H9 (cell line): ENCODE results near the gene KLHL15. TPM values are rescaled to one million over a fixed set of nuclear protein-coding genes. Genes with fewer than 3 reads are reported as not detected.

Source experiments
- DNase-seq: peaks from one replicate; pipeline ENCODE4 v3.0.0-alpha.2; 2017
- H2AFZ ChIP-seq: one replicate; pipeline ENCODE4 v1.6.1; 2013; ENCODE audit warnings: mild to moderate bottlenecking, low read length, control low read depth, moderate library complexity
- H2AK5ac ChIP-seq: 2 replicates; pipeline ENCODE4 v1.6.1; 2013; ENCODE audit warnings: low read length, control low read depth, mixed read lengths; ENCODE audit not compliant: insufficient read length
- H2BK120ac ChIP-seq: one replicate; pipeline ENCODE4 v1.6.1; 2013; ENCODE audit warnings: low read depth, mild to moderate bottlenecking, low read length, control low read depth, inconsistent platforms; ENCODE audit not compliant: poor library complexity, severe bottlenecking
- H2BK12ac ChIP-seq: 2 replicates; pipeline ENCODE4 v1.6.1; 2013; ENCODE audit warnings: low read length, control low read depth, mixed read lengths, low read depth; ENCODE audit not compliant: insufficient read length
- H2BK15ac ChIP-seq: 2 replicates; pipeline ENCODE4 v1.6.1; 2013; ENCODE audit warnings: low read depth, low read length, control low read depth
- H2BK20ac ChIP-seq: one replicate; pipeline ENCODE4 v1.6.1; 2013; ENCODE audit warnings: low read depth, mild to moderate bottlenecking, low read length, control low read depth, inconsistent platforms; ENCODE audit not compliant: poor library complexity, severe bottlenecking
- H2BK5ac ChIP-seq: 2 replicates; pipeline ENCODE4 v1.6.1; 2013; ENCODE audit warnings: low read length, control low read depth, mixed read lengths; ENCODE audit not compliant: insufficient read length
- H3K14ac ChIP-seq: 2 replicates; pipeline ENCODE4 v1.6.1; 2013; ENCODE audit warnings: low read length, control low read depth; ENCODE audit not compliant: insufficient read depth
- H3K18ac ChIP-seq: 2 replicates; pipeline ENCODE4 v1.6.1; 2013; ENCODE audit warnings: low read depth, mild to moderate bottlenecking, mixed read lengths, low read length, control low read depth; ENCODE audit not compliant: insufficient read length
- H3K23ac ChIP-seq: 2 replicates; pipeline ENCODE4 v1.6.1; 2013; ENCODE audit warnings: low read length, control low read depth, mixed read lengths, low read depth; ENCODE audit not compliant: insufficient read length
- H3K23me2 ChIP-seq: 2 replicates; pipeline ENCODE4 v1.6.1; 2013; ENCODE audit warnings: low read depth, mild to moderate bottlenecking, mixed read lengths, low read length, control low read depth; ENCODE audit not compliant: insufficient read length, poor library complexity, severe bottlenecking
- H3K27ac ChIP-seq: 2 replicates; pipeline ENCODE4 v1.5.1; 2013; ENCODE audit warnings: low read length, control low read depth, mixed read lengths, low read depth; ENCODE audit not compliant: insufficient read length
- H3K27me3 ChIP-seq: 2 replicates; pipeline ENCODE4 v1.6.1; 2013; ENCODE audit warnings: low read length, control low read depth, inconsistent platforms; ENCODE audit not compliant: insufficient read depth
- H3K4ac ChIP-seq: 2 replicates; pipeline ENCODE4 v1.6.1; 2013; ENCODE audit warnings: low read depth, mild to moderate bottlenecking, control low read depth, inconsistent platforms, low read length, moderate library complexity
- H3K4me1 ChIP-seq: 2 replicates; pipeline ENCODE4 v1.6.1; 2013; ENCODE audit warnings: low read length, control low read depth, inconsistent platforms; ENCODE audit not compliant: insufficient read depth
- H3K4me2 ChIP-seq: 2 replicates; pipeline ENCODE4 v1.6.1; 2013; ENCODE audit warnings: low read length, control low read depth, mixed read lengths; ENCODE audit not compliant: insufficient read length, insufficient read depth
- H3K56ac ChIP-seq: 2 replicates; pipeline ENCODE4 v1.6.1; 2013; ENCODE audit warnings: low read depth, mild to moderate bottlenecking, mixed read lengths, low read length, control low read depth; ENCODE audit not compliant: insufficient read length
- H3K79me1 ChIP-seq: 2 replicates; pipeline ENCODE4 v1.6.1; 2013; ENCODE audit warnings: low read depth, mild to moderate bottlenecking, moderate library complexity, low read length, control low read depth, inconsistent platforms; ENCODE audit not compliant: insufficient read depth, poor library complexity, severe bottlenecking
- H3K79me2 ChIP-seq: 2 replicates; pipeline ENCODE4 v1.6.1; 2013; ENCODE audit warnings: low read length, control low read depth, inconsistent platforms; ENCODE audit not compliant: insufficient read depth
- H3K9ac ChIP-seq: 2 replicates; pipeline ENCODE4 v1.6.1; 2013; ENCODE audit warnings: low read length, control low read depth, mixed read lengths; ENCODE audit not compliant: insufficient read length; ENCODE audit errors: extremely low read depth
- H3K9me3 ChIP-seq: one replicate; pipeline ENCODE4 v1.6.1; 2013; ENCODE audit warnings: low read depth, low read length, inconsistent platforms; ENCODE audit not compliant: control insufficient read depth
- H3T11ph ChIP-seq: one replicate; pipeline ENCODE4 v1.6.1; 2013; ENCODE audit warnings: mild to moderate bottlenecking, low read length, control low read depth, inconsistent platforms
- H4K20me1 ChIP-seq: one replicate; pipeline ENCODE4 v1.6.1; 2013; ENCODE audit not compliant: control insufficient read depth, insufficient read length, insufficient read depth
- H4K5ac ChIP-seq: 2 replicates; pipeline ENCODE4 v1.6.1; 2013; ENCODE audit warnings: low read depth, mild to moderate bottlenecking, mixed read lengths, low read length, control low read depth; ENCODE audit not compliant: insufficient read length
- H4K8ac ChIP-seq: replicated peaks from 2 replicates; pipeline ENCODE4 v1.6.1; 2013; ENCODE audit warnings: low read length, control low read depth, mixed read lengths, low read depth; ENCODE audit not compliant: insufficient read length
- H4K91ac ChIP-seq: 2 replicates; pipeline ENCODE4 v1.6.1; 2013; ENCODE audit warnings: low read depth, mild to moderate bottlenecking, moderate library complexity, mixed read lengths, low read length, control low read depth; ENCODE audit not compliant: insufficient read length
- H3K27ac Mint-ChIP-seq, 3 experiments: 2 replicates in 2 of 3; 3 replicates in 1 of 3; pipeline ENCODE4 v1.8.0; 2020 to 2021; ENCODE audit warnings: mixed read lengths in 3 of 3, mild to moderate bottlenecking in 1 of 3, moderate library complexity in 1 of 3
- H3K27me3 Mint-ChIP-seq: 2 replicates; pipeline ENCODE4 v1.8.0; 2021; ENCODE audit warnings: low read depth, mild to moderate bottlenecking, moderate library complexity, mixed read lengths
- H3K36me3 Mint-ChIP-seq, 3 experiments: 2 replicates in 2 of 3; 3 replicates in 1 of 3; pipeline ENCODE4 v1.8.0; 2020 to 2021; ENCODE audit warnings: low read depth in 3 of 3, mixed read lengths in 3 of 3; ENCODE audit not compliant: insufficient read depth in 1 of 3
- H3K4me1 Mint-ChIP-seq, 2 experiments: 2 replicates each; pipeline ENCODE4 v1.8.0; 2020; ENCODE audit warnings: mixed read lengths in 2 of 2
- H3K4me3 Mint-ChIP-seq, 2 experiments: 2 replicates in 1 of 2; 3 replicates in 1 of 2; pipeline ENCODE4 v1.8.0; 2020 to 2021; ENCODE audit warnings: mild to moderate bottlenecking in 2 of 2, mixed read lengths in 2 of 2, moderate library complexity in 1 of 2
- H3K9me3 Mint-ChIP-seq, 2 experiments: 2 replicates in 1 of 2; 3 replicates in 1 of 2; pipeline ENCODE4 v1.8.0; 2020; ENCODE audit warnings: mild to moderate bottlenecking in 2 of 2, mixed read lengths in 2 of 2, moderate library complexity in 1 of 2
- CTCF ChIP-seq: fragments of 200-600 bp; sonication (generic); conservative IDR thresholded peaks from 3 replicates; pipeline ENCODE4 v1.8.0; 2021; ENCODE audit warnings: antibody characterized with exemption, mild to moderate bottlenecking
- WGBS: extraction: QIAGEN DNeasy Blood & Tissue Kit; methylation state at CpG from one replicate; pipeline ENCODE4 v1.1.7; 2013; ENCODE audit warnings: missing lambda C conversion rate, low lambda C conversion rate, mixed read lengths; ENCODE audit not compliant: insufficient read length; ENCODE audit errors: extremely low coverage; 5-methylcytosine and 5-hydroxymethylcytosine counted together
- total RNA-seq: library from RNA; stranded (reverse); gene quantifications from 2 replicates; pipeline ENCODE4 v1.2.1, GENCODE V29; 2021

KLHL15 gene
- total RNA-seq, 1 experiment from 2014 or later, result 19.0 TPM

GRCh38 chrX:23935106-23935505 is 91.9 kb downstream of the KLHL15 start:
- Histone ChIP-seq H4K8ac (no peak overlapping the region), H2BK12ac (no peak overlapping the region), H3T11ph (no peak overlapping the region), H3K27me3 (no peaks in the 10 kb centered on the region), H3K9me3 (no peaks in the 10 kb centered on the region), H3K56ac (no peak overlapping the region), H3K79me1 (no peaks in the 10 kb centered on the region), H2BK20ac (no peak overlapping the region), H4K91ac (no peak overlapping the region), H3K4me1 (no peaks in the 10 kb centered on the region; the same call in 1 of the 2 replicates), H2BK5ac (no peak overlapping the region), H3K79me2 (no peaks in the 10 kb centered on the region), H4K5ac (no peak overlapping the region), H3K4me2 (no peak overlapping the region), H3K4ac (no peak overlapping the region), H2BK15ac (no peak overlapping the region), H3K18ac (no peak overlapping the region), H2AK5ac (no peak overlapping the region), H3K23me2 (no peaks in the 10 kb centered on the region), H2AFZ (no peak overlapping the region), H3K14ac (no peak overlapping the region), H2BK120ac (no peak overlapping the region), H4K20me1 (no peaks in the 10 kb centered on the region), H3K23ac (no peak overlapping the region), H3K27ac (no peak overlapping the region), H3K9ac (no peak overlapping the region)
- H3K9me3 Mint-ChIP-seq, result no peaks in the 10 kb centered on the region
- TF ChIP-seq CTCF, result no peak
- H3K27me3 Mint-ChIP-seq, result no peaks in the 10 kb centered on the region
- H3K4me1 Mint-ChIP-seq, result peaks cover 10 to 17% of the 10 kb centered on the region in 2 experiments
- H3K27ac Mint-ChIP-seq, result no peak overlapping the region
- H3K36me3 Mint-ChIP-seq, result no peaks in the 10 kb centered on the region
- no CpG with 5 or more reads among the region's 11 CpGs for WGBS
- no peak for DNase-seq
- H3K4me3 Mint-ChIP-seq, result no peak overlapping the region

Other genes with a start within 250 kb of the KLHL15 start
- gene SAT1, start 244.0 kb downstream of the KLHL15 start, total RNA-seq, result 55.2 and 62.2 TPM in 2 replicates
- gene APOO, start 119.2 kb downstream of the KLHL15 start, total RNA-seq, result 86.9 and 95.3 TPM in 2 replicates
- gene CXorf58, start 119.2 kb downstream of the KLHL15 start, total RNA-seq, result not detected in 2 replicates
- 575 and 598 TPM in 2 replicates for gene EIF2S3, start 27.8 kb upstream of the KLHL15 start, total RNA-seq
- gene ZFX, start 122.5 kb upstream of the KLHL15 start, total RNA-seq, result 66.8 and 70.8 TPM in 2 replicates